Right lobe of liver (tissue), 6 donors: ENCODE results near the gene MBOAT1. TPM values are rescaled to one million over a fixed set of nuclear protein-coding genes. Genes with fewer than 3 reads are reported as not detected.

Source experiments
- ATAC-seq, 4 donors: fragments of 200-7000 bp; cut with Tn5 transposase; one replicate each; pipeline ENCODE4 v1.9.1; 2020; ENCODE audit warnings: mild to moderate bottlenecking in 4 of 4, moderate library complexity in 4 of 4
- DNase-seq, 3 donors: peaks; one replicate each; pipeline ENCODE4 v3.0.0-alpha.2; 2020
- H3K27ac ChIP-seq, 3 donors: fragments of 200-600 bp; one replicate each; pipeline ENCODE4 v1.8.0; 2022
- H3K27me3 ChIP-seq, 2 donors: fragments of 200-600 bp; one replicate each; pipeline ENCODE4 v1.8.0; 2022
- H3K36me3 ChIP-seq, 4 donors: fragments of 200-600 bp; sonication (generic) in 1 of 4; one replicate each; pipeline versions ENCODE4 v1.5.1 to v1.8.0; 2017 to 2022; ENCODE audit warnings: control low read depth in 1 of 4
- H3K4me1 ChIP-seq, 4 donors: fragments of 200-600 bp; sonication (generic) in 1 of 4; one replicate each; pipeline versions ENCODE4 v1.5.1 to v1.8.0; 2017 to 2022; ENCODE audit warnings: control low read depth in 1 of 4
- H3K4me3 ChIP-seq, 3 donors: fragments of 200-600 bp; one replicate each; pipeline ENCODE4 v1.8.0; 2022
- H3K9me3 ChIP-seq, 4 donors: fragments of 200-600 bp; sonication (generic) in 1 of 4; one replicate each; pipeline versions ENCODE4 v1.5.1 to v1.8.0; 2017 to 2022; ENCODE audit warnings: control low read depth in 1 of 4
- CTCF ChIP-seq, 4 donors: fragments of 200-600 bp in 3 of 4; fragments of 450-650 bp in 1 of 4; IDR thresholded peaks; one replicate each; pipeline versions ENCODE4 v1.5.1 to v1.8.0; 2016 to 2022; ENCODE audit warnings: antibody characterized with exemption in 4 of 4, mild to moderate bottlenecking in 2 of 4
- POLR2A ChIP-seq: fragments of 450-650 bp; IDR thresholded peaks from one replicate; pipeline ENCODE4 v1.6.1; 2017; ENCODE audit warnings: antibody characterized with exemption, mild to moderate bottlenecking
- WGBS: methylation state at CpG from one replicate; pipeline ENCODE4 v1.1.6; 2018; ENCODE audit warnings: low coverage, low lambda C conversion rate; ENCODE audit not compliant: insufficient coverage; ENCODE audit errors: missing lambda C conversion rate; 5-methylcytosine and 5-hydroxymethylcytosine counted together
- intact Hi-C, 2 donors: fragments of 100-400 bp; cut with DNase I; formaldehyde crosslinking; loops; one replicate each; pipeline versions ENCODE4 v1.11.2 to v1.14.1; 2022
- total RNA-seq, 6 experiments: library from RNA; depleted of rRNA in 2 of 6; stranded (reverse); fragments of >200 nt in 2 of 6; fragmentation: NEBNext Ultra II Directional in 3 of 6; extraction: Animal tissue kit (Norgen Biotek cat#: 25700) in 3 of 6; gene quantifications; one replicate each; pipeline versions ENCODE4 v1.1.0 to v1.2.4, GENCODE V29; 2016 to 2023
- donor health status: DM: no; HTN: yes; CAD: no.
- donor health status: DM: no; HTN: no; CAD: no.
- donor health status: DM: no; HTN: no; CAD: no.
- donor health status: DM: no; HTN: yes; CAD: no.
- donor health status: DM: no; HTN: yes; CAD: no.

Gene MBOAT1
- total RNA-seq, 6 experiments from 2014 or later: 3.6 to 10.0 (median 5.9) TPM

GRCh38 chr6:20255428-20255827 is 43.2 kb upstream of the MBOAT1 start:
- Histone ChIP-seq H3K9me3 (no peaks in the 10 kb centered on the region), H3K4me1 (no peaks in the 10 kb centered on the region), H3K4me3 (no peak overlapping the region), H3K36me3 (no peaks in the 10 kb centered on the region), H3K27me3 (no peaks in the 10 kb centered on the region), H3K27ac (no peak overlapping the region)
- intact Hi-C loops: no loop called here
- ATAC-seq (no peak), DNase-seq (no peak)
- TF ChIP-seq CTCF (IDR thresholded peaks at IDR 0.05) (no peak), POLR2A (no peak)

GRCh38 chr6:20254295-20254694 is 42.0 kb upstream of the MBOAT1 start:
- intact Hi-C loops: no loop called here

GRCh38 chr6:20253021-20253420 is 40.8 kb upstream of the MBOAT1 start:
- intact Hi-C loops: no loop called here

More at GRCh38 chr6:20254295-20254694, 42.0 kb upstream of the MBOAT1 start:
- no peak for ATAC-seq
- no peak for DNase-seq
- Histone ChIP-seq H3K4me1 (no peaks in the 10 kb centered on the region), H3K4me3 (no peak overlapping the region), H3K27ac (no peak overlapping the region), H3K36me3 (no peaks in the 10 kb centered on the region), H3K27me3 (no peaks in the 10 kb centered on the region), H3K9me3 (no peaks in the 10 kb centered on the region)
- TF ChIP-seq CTCF (IDR thresholded peaks at IDR 0.05) (no peak), POLR2A (no peak)

GRCh38 chr6:20252311-20252710 is 40.0 kb upstream of the MBOAT1 start:
- Histone ChIP-seq H3K27me3 (no peaks in the 10 kb centered on the region), H3K27ac (no peak overlapping the region), H3K9me3 (no peaks in the 10 kb centered on the region), H3K4me3 (no peak overlapping the region), H3K4me1 (no peaks in the 10 kb centered on the region), H3K36me3 (no peaks in the 10 kb centered on the region)
- intact Hi-C loops: no loop called here
- WGBS: 75% methylated on average over 6 of the region's 6 CpGs
- ATAC-seq: no peak
- no peak for TF ChIP-seq POLR2A
- no peak for TF ChIP-seq CTCF (IDR thresholded peaks at IDR 0.05)
- DNase-seq: no peak

More at GRCh38 chr6:20253021-20253420, 40.8 kb upstream of the MBOAT1 start:
- no peak for DNase-seq
- Histone ChIP-seq H3K27ac (no peak overlapping the region), H3K9me3 (no peaks in the 10 kb centered on the region), H3K4me3 (no peak overlapping the region), H3K36me3 (no peaks in the 10 kb centered on the region), H3K4me1 (no peaks in the 10 kb centered on the region), H3K27me3 (no peaks in the 10 kb centered on the region)
- TF ChIP-seq CTCF (IDR thresholded peaks at IDR 0.05) (no peak), POLR2A (no peak)
- WGBS: 43% methylated on average over 2 of the region's 2 CpGs
- no peak for ATAC-seq

GRCh38 chr6:20251525-20251924 is 39.3 kb upstream of the MBOAT1 start:
- H3K27ac ChIP-seq: no peak overlapping the region
- H3K27me3 ChIP-seq: no peaks in the 10 kb centered on the region
- ATAC-seq (no peak), DNase-seq (no peak)
- no peaks in the 10 kb centered on the region for H3K9me3 ChIP-seq
- TF ChIP-seq CTCF (IDR thresholded peaks at IDR 0.05) (no peak), POLR2A (no peak)
- WGBS: 54% methylated on average over 5 of the region's 5 CpGs
- intact Hi-C loops: no loop called here
- H3K4me1 ChIP-seq: no peaks in the 10 kb centered on the region
- no peak overlapping the region for H3K4me3 ChIP-seq
- H3K36me3 ChIP-seq: no peaks in the 10 kb centered on the region
